Fibroblast of lung (primary cell): ENCODE results near the gene NKD1.

Experiments
- EZH2 ChIP-seq: IDR thresholded peaks from 2 replicates; pipeline ENCODE4 v1.5.1; 2012; ENCODE audit warnings: low read length, control low read depth, mild to moderate bottlenecking; ENCODE audit errors: missing control alignments
- TF ChIP-seq, protein P1 (sequence below), 2 donors: IDR thresholded peaks in 1 of 2; conservative IDR thresholded peaks in 1 of 2; 1 replicate in 1 of 2; 2 replicates in 1 of 2; pipeline ENCODE4 v1.5.1; 2011 to 2012; ENCODE audit warnings: low read length in 2 of 2, control low read depth in 1 of 2, inconsistent platforms in 1 of 2, low read depth in 1 of 2, mild to moderate bottlenecking in 1 of 2

DNA sequence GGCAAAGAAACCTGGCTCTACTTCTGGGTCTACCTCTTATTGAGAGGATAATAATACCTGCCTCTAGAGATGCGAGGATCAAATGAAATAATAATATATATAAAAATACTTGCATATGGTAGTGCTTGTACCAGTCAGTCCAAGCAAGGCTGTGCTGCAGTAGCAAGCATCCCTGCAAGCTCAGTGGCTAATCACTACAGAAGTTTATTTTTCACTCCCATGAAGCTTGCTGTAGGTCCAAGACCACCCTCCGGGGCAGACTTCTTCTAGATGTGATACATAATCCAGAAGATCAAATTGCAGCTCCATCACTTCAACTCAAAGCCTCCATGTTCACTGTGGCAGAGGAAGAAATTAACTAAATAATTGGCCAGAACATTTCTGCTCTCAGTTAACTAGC, 48.9 kb upstream of the NKD1 start:
- TF ChIP-seq EZH2, result no peak
- TF ChIP-seq, protein P1, sequence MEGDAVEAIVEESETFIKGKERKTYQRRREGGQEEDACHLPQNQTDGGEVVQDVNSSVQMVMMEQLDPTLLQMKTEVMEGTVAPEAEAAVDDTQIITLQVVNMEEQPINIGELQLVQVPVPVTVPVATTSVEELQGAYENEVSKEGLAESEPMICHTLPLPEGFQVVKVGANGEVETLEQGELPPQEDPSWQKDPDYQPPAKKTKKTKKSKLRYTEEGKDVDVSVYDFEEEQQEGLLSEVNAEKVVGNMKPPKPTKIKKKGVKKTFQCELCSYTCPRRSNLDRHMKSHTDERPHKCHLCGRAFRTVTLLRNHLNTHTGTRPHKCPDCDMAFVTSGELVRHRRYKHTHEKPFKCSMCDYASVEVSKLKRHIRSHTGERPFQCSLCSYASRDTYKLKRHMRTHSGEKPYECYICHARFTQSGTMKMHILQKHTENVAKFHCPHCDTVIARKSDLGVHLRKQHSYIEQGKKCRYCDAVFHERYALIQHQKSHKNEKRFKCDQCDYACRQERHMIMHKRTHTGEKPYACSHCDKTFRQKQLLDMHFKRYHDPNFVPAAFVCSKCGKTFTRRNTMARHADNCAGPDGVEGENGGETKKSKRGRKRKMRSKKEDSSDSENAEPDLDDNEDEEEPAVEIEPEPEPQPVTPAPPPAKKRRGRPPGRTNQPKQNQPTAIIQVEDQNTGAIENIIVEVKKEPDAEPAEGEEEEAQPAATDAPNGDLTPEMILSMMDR (conservative IDR thresholded peaks at IDR 0.05 in 1 of 2, IDR thresholded peaks at IDR 0.05 in 1 of 2; ENCODE audit: low read depth in 1 of 2, low read length in 2 of 2), result no peak
